Bronchial epithelial cell (primary cell): ENCODE data around the gene WNK4. TPM values are rescaled to one million over a fixed set of nuclear protein-coding genes. Genes with fewer than 3 reads are reported as not detected.

ENCODE experiments used
- DNase-seq: peaks from one replicate; pipeline ENCODE4 v3.0.0-alpha.2; 2010; ENCODE audit warnings: low read depth
- FAIRE-seq: peaks from 2 replicates; lab custom pipeline; 2011; peaks lifted over from hg19 to GRCh38; lab: Jason Lieb, UNC
- H3K27me3 ChIP-seq: 2 replicates; pipeline ENCODE4 v1.5.1; 2011; ENCODE audit warnings: low read length; ENCODE audit not compliant: control insufficient read depth, insufficient read depth
- H3K36me3 ChIP-seq: 2 replicates; pipeline ENCODE4 v1.5.1; 2011; ENCODE audit warnings: low read length; ENCODE audit not compliant: control insufficient read depth, insufficient read depth
- H3K4me3 ChIP-seq: 2 replicates; pipeline ENCODE4 v1.5.1; 2011; ENCODE audit warnings: mild to moderate bottlenecking, low read depth, low read length, control low read depth
- total RNA-seq: library from RNA; depleted of rRNA; stranded (reverse); fragments of >200 nt; gene quantifications from 2 replicates; pipeline ENCODE4 v1.2.1, GENCODE V29; 2014
- TF ChIP-seq, protein P1 (sequence below): IDR thresholded peaks from 2 replicates; pipeline ENCODE4 v1.5.1; 2011; ENCODE audit warnings: mild to moderate bottlenecking, moderate library complexity, low read length, control low read depth, inconsistent platforms; ENCODE audit not compliant: insufficient read depth, severe bottlenecking

Gene WNK4
- total RNA-seq, 1 donor from 2014 or later: under 0.01 TPM

DNA sequence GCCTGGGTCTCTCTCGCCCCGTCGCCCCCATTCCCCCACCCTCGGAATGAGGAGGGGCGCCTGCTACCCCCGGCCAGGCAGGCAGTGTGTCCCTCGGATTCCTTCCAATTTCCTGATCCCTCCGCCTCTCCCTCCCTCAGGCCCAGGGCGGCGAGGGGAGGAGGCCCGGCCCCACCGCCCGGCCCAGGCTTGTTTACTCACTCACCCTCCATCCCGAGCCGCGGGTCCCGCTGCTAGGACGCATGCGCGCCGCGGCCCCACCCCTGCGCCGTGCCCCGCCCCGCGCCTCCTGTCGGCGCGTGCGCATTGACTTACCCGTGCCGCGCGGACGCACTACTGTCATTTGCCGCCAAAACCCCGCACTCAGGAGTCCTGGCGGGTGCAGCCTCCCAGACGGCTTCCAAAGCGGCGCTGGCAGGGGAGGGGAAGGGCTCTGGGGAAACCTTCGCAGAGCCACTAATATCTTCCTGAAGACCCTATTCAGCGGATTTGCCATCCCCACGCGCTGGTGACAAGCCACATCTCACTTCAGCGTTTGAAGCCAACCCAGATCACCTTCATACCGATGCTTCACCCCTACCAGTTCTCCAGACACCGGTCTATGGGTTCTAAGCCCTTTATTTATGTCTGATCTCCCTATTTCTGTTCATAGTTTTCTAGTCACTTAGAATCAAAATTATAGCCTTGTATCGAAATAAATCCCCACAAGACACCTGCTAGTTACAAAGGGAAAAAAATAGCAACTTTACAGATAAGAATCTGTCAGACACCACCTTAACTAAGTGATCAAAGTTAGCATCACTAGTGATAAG lies 35.4 kb upstream of the WNK4 start, which contains the start of gene EZH1:
Gene EZH1, minus strand, starts transcription at position 235 of the 812 bp plus-strand sequence. CDS start 16,099 bp downstream, outside the sequence.
- peak within 1 kb of the TSS; percentile 86 for H3K4me3 ChIP-seq
- H3K27me3 ChIP-seq: no peaks in the 10 kb centered on the region
- no peaks in the 10 kb centered on the region for H3K36me3 ChIP-seq
- DNase-seq: peak; percentile 77
- TF ChIP-seq, protein P1, sequence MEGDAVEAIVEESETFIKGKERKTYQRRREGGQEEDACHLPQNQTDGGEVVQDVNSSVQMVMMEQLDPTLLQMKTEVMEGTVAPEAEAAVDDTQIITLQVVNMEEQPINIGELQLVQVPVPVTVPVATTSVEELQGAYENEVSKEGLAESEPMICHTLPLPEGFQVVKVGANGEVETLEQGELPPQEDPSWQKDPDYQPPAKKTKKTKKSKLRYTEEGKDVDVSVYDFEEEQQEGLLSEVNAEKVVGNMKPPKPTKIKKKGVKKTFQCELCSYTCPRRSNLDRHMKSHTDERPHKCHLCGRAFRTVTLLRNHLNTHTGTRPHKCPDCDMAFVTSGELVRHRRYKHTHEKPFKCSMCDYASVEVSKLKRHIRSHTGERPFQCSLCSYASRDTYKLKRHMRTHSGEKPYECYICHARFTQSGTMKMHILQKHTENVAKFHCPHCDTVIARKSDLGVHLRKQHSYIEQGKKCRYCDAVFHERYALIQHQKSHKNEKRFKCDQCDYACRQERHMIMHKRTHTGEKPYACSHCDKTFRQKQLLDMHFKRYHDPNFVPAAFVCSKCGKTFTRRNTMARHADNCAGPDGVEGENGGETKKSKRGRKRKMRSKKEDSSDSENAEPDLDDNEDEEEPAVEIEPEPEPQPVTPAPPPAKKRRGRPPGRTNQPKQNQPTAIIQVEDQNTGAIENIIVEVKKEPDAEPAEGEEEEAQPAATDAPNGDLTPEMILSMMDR: no peak
- FAIRE-seq: no peak

- no peak overlapping the region for H3K4me3 ChIP-seq
- FAIRE-seq: no peak
- TF ChIP-seq, protein P1: no peak
- no peaks in the 10 kb centered on the region for H3K36me3 ChIP-seq
- H3K27me3 ChIP-seq: peaks cover 2% of the 10 kb centered on the region
- DNase-seq: no peak
Measured at GRCh38 chr17:42748202-42748907, 32.1 kb upstream of the WNK4 start.

- Histone ChIP-seq H3K36me3 (no peaks in the 10 kb centered on the region), H3K4me3 (no peak overlapping the region), H3K27me3 (peaks cover 2% of the 10 kb centered on the region)
- DNase-seq: no peak
- TF ChIP-seq, protein P1: no peak
- no peak for FAIRE-seq
Measured at GRCh38 chr17:42748908-42749798, 31.3 kb upstream of the WNK4 start.

DNA sequence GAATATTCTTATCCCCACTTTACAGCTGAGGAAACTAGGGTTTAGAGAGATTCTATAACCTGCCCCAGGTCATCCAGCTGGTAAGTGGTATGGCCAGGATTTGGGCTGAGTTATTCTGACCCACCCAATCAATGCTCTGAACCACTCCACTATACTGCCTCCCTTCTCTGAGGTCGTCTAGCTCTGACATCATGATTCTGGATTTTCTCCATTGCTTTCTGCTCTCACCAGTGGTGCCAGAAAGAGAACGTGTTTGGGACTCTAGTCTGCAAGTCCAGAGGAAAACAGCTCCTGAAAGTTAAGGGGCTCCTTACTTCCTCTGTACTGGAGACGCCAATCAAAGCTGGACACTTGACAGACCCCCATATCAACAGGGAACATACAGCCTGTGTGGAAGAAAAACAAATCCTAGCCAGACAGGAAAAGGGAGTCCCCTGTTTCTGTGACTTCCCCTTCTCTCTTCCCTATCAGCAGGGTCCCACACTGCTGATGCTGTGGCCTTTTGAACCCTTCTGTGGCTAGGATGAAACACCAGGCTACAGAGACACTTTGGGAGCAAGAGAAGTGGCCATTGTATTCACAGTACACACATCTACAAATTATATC lies 29.6 kb upstream of the WNK4 start:
- Histone ChIP-seq H3K4me3 (no peak overlapping the region), H3K27me3 (peaks cover 2% of the 10 kb centered on the region), H3K36me3 (no peaks in the 10 kb centered on the region)
- FAIRE-seq: no peak
- DNase-seq: no peak
- TF ChIP-seq, protein P1: no peak

- no peaks in the 10 kb centered on the region for H3K36me3 ChIP-seq
- TF ChIP-seq, protein P1: no peak
- peaks cover 2% of the 10 kb centered on the region for H3K27me3 ChIP-seq
- FAIRE-seq (no peak), DNase-seq (no peak)
- no peak overlapping the region for H3K4me3 ChIP-seq
Measured at GRCh38 chr17:42751628-42752027, 28.8 kb upstream of the WNK4 start.
